AG04449 (cell line): ENCODE data around the gene ANXA4.

ENCODE experiments used
- CTCF ChIA-PET: fragments of 350-600 bp; formaldehyde crosslinking; extraction: SDS; loops from one replicate; lab custom pipeline; 2021; ENCODE audit warnings: antibody characterized with exemption; lab: Yijun Ruan, JAX
- POLR2A ChIA-PET: fragments of 400-600, 350-600 bp; formaldehyde crosslinking; extraction: SDS; loops from one replicate; lab custom pipeline; 2020; ENCODE audit warnings: antibody characterized with exemption, inconsistent platforms; lab: Yijun Ruan, JAX
- DNase-seq: peaks from one replicate; pipeline ENCODE4 v3.0.0-alpha.2; 2010; ENCODE audit warnings: low read depth, low spot score
- H3K4me3 ChIP-seq: 2 replicates; pipeline ENCODE4 v1.5.1; 2011; ENCODE audit warnings: low read depth, mild to moderate bottlenecking, control low read depth, low read length
- CTCF ChIP-seq: IDR thresholded peaks from one replicate; pipeline ENCODE4 v1.5.1; 2011; ENCODE audit warnings: mild to moderate bottlenecking, moderate library complexity, low read length, control low read depth, inconsistent platforms; ENCODE audit not compliant: insufficient read depth; ENCODE audit errors: missing control alignments

The ANXA4 gene

GRCh38 chr2:69717861-69718273, 24.1 kb upstream of the ANXA4 start:
- TF ChIP-seq CTCF: no peak
- ChIA-PET CTCF (interaction anchor here (0.8 to 8.4 kb wide), 5 partner anchors 10 to 425 kb away, joined by 3 to 123 read pairs (median 5); no protein-coding TSS in a partner anchor), POLR2A (no interaction called here)
- DNase-seq: no peak
- H3K4me3 ChIP-seq: no peak overlapping the region

- no peak for DNase-seq
- ChIA-PET POLR2A (no interaction called here), CTCF (interaction anchor here (0.8 to 8.4 kb wide), 6 partner anchors 10 to 424 kb away, joined by 3 to 123 read pairs (median 21); no protein-coding TSS in a partner anchor)
These were observed 23.5 kb upstream of the ANXA4 start for GRCh38 chr2:69718338-69718965.

GRCh38 chr2:69720404-69720803, 21.5 kb upstream of the ANXA4 start:
- H3K4me3 ChIP-seq: no peak overlapping the region
- no peak for DNase-seq
- CTCF ChIA-PET: interaction anchor here (0.8 to 3.4 kb wide), 14 partner anchors 13 to 205 kb away, joined by 3 to 61 read pairs (median 3); no protein-coding TSS in a partner anchor
- TF ChIP-seq CTCF: peak; percentile 40
- POLR2A ChIA-PET: no interaction called here

More at GRCh38 chr2:69718338-69718965, 23.5 kb upstream of the ANXA4 start:
- TF ChIP-seq CTCF: no peak
- no peak overlapping the region for H3K4me3 ChIP-seq

- POLR2A ChIA-PET: no interaction called here
- no peak for TF ChIP-seq CTCF
- CTCF ChIA-PET: interaction anchor here (0.9 to 3.4 kb wide), 7 partner anchors 14 to 173 kb away, joined by 3 to 61 read pairs (median 6); no protein-coding TSS in a partner anchor
- H3K4me3 ChIP-seq: no peak overlapping the region
- DNase-seq: no peak
These were observed 20.9 kb upstream of the ANXA4 start for GRCh38 chr2:69721022-69721421.

GRCh38 chr2:69723791-69724190, 18.1 kb upstream of the ANXA4 start:
- TF ChIP-seq CTCF: no peak
- H3K4me3 ChIP-seq: no peak overlapping the region
- ChIA-PET CTCF (interaction anchor here (0.7 to 5.8 kb wide), 27 partner anchors 10 to 579 kb away, joined by 3 to 788 read pairs (median 6); partner anchors contain the start of genes ANXA4, GMCL1, NFU1 and SNRNP27), POLR2A (interaction anchor here (2.0 kb wide), 1 partner anchor 92 kb away, joined by 12 read pairs; no protein-coding TSS in a partner anchor)
- no peak for DNase-seq

GRCh38 chr2:69724540-69725159, 17.3 kb upstream of the ANXA4 start:
- DNase-seq: no peak
- ChIA-PET CTCF (interaction anchor here (0.6 to 5.8 kb wide), 86 partner anchors 10 to 781 kb away, joined by 3 to 788 read pairs (median 5); partner anchors contain the start of genes ANXA4, GMCL1, MXD1 and SNRNP27), POLR2A (interaction anchor here (1.0 to 2.0 kb wide), 3 partner anchors 17 to 92 kb away, joined by 4 to 12 read pairs (median 4); partner anchors contain the start of gene ANXA4)
- peak; percentile 79 for TF ChIP-seq CTCF
- peak overlapping the region; percentile 47 for H3K4me3 ChIP-seq
